Ovary (tissue), 3 donors: ENCODE data around the gene PGAP6.

Experiments used
- CTCF ChIP-seq, 3 donors: fragments of 450-650 bp in 2 of 3; fragments of 200-600 bp in 1 of 3; IDR thresholded peaks; one replicate each; pipeline versions ENCODE4 v1.5.1 to v1.8.0; 2016 to 2022; ENCODE audit warnings: antibody characterized with exemption in 3 of 3, mild to moderate bottlenecking in 1 of 3
- EP300 ChIP-seq: sonication (generic); formaldehyde crosslinking; IDR thresholded peaks from one replicate; pipeline ENCODE4 v1.6.1; 2017; ENCODE audit warnings: antibody characterized with exemption
- POLR2A ChIP-seq: fragments of 450-650 bp; IDR thresholded peaks from one replicate; pipeline ENCODE4 v1.6.1; 2017; ENCODE audit warnings: antibody characterized with exemption, mild to moderate bottlenecking, moderate library complexity
- donor health status: DM: no; HTN: no; CAD: no.

GRCh38 chr16:377419-377951 is 4.3 kb downstream of the PGAP6 start:
- no peak for TF ChIP-seq CTCF (IDR thresholded peaks at IDR 0.05)
- TF ChIP-seq EP300, result no peak
- TF ChIP-seq POLR2A, result no peak
